ENCODE measurements around the gene PBX2. TPM values are rescaled to one million over a fixed set of nuclear protein-coding genes. Genes with fewer than 3 reads are reported as not detected.

PBX2 gene
- total and polyA plus RNA-seq, 11 donors: 25.3 to 60.4 (median 39.7) TPM

- no peaks in the 10 kb centered on the region for H3K9me3 ChIP-seq
- intact Hi-C loops (cut with DNase I): loop anchor here in 2 of 10 donors (5.0 to 10.0 kb wide), 4 partner anchors 43 to 1006 kb away; partner anchors contain the start of genes HSD17B8 (in 1 of the 2), RING1 (in 1 of the 2), RXRB (in 1 of the 2) and SLC39A7 (in 1 of the 2)
- no peaks in the 10 kb centered on the region for H3K27me3 ChIP-seq
- H3K27ac ChIP-seq: peak overlapping the region in 3 of 12 donors; percentile 3 to 100 (median 98)
- no peak for ATAC-seq
- TF ChIP-seq POLR2A (IDR thresholded peaks at IDR 0.05): no peak
- no peak for TF ChIP-seq CTCF (IDR thresholded peaks at IDR 0.05)
- DNase-seq: no peak
- no peak overlapping the region for H3K4me3 ChIP-seq
- H3K4me1 ChIP-seq: peaks cover 4 to 32% (median 20%) of the 10 kb centered on the region in 12 donors
- WGBS, 4 donors: 71 to 89% (median 82%) methylated on average over 10 to 17 of the region's 17 CpGs
- H3K36me3 ChIP-seq: peaks cover 0 to 45% (median 22%) of the 10 kb centered on the region in 9 donors
Observed at GRCh38 chr6:32198866-32199265, 8.9 kb upstream of the PBX2 start.

GRCh38 chr6:32198345-32198696, 8.3 kb upstream of the PBX2 start:
- DNase-seq (no peak), ATAC-seq (no peak)
- Histone ChIP-seq H3K27ac (peak overlapping the region in 8 of 12 donors; percentile 98 to 100 (median 100)), H3K27me3 (no peaks in the 10 kb centered on the region), H3K36me3 (peaks cover 0 to 42% (median 17%) of the 10 kb centered on the region in 9 donors), H3K4me1 (peaks cover 4 to 37% (median 21%) of the 10 kb centered on the region in 12 donors), H3K9me3 (no peaks in the 10 kb centered on the region), H3K4me3 (no peak overlapping the region)
- intact Hi-C loops (cut with DNase I): loop anchor here in 2 of 10 donors (5.0 to 10.0 kb wide), 4 partner anchors 44 to 1006 kb away; partner anchors contain the start of genes HSD17B8 (in 1 of the 2), RING1 (in 1 of the 2), RXRB (in 1 of the 2) and SLC39A7 (in 1 of the 2)
- TF ChIP-seq POLR2A (IDR thresholded peaks at IDR 0.05) (no peak), CTCF (IDR thresholded peaks at IDR 0.05) (no peak)
- 75 to 79% (median 77%) methylated on average over 3 of the region's 3 CpGs for WGBS, 4 donors

- H3K27ac ChIP-seq: peak overlapping the region; percentile 92 to 100 (median 100)
- ATAC-seq: no peak
- DNase-seq: peak in 3 of 5 donors; percentile 52 to 67 (median 61)
- H3K4me1 ChIP-seq: peaks cover 4 to 51% (median 33%) of the 10 kb centered on the region in 12 donors
- H3K4me3 ChIP-seq: peak overlapping the region; percentile 42 to 93 (median 75)
- H3K36me3 ChIP-seq: peaks cover 0 to 30% (median 5%) of the 10 kb centered on the region in 9 donors
- intact Hi-C loops (cut with DNase I): loop anchor here in 2 of 10 donors (5.0 to 10.0 kb wide), 4 partner anchors 45 to 1008 kb away; partner anchors contain the start of genes HSD17B8 (in 1 of the 2), RING1 (in 1 of the 2), RXRB (in 1 of the 2) and SLC39A7 (in 1 of the 2)
- no peaks in the 10 kb centered on the region for H3K27me3 ChIP-seq
- no peaks in the 10 kb centered on the region for H3K9me3 ChIP-seq
- WGBS, 4 donors: 29 to 40% (median 33%) methylated on average over 28 of the region's 28 CpGs
- TF ChIP-seq POLR2A (IDR thresholded peaks at IDR 0.05) (no peak), CTCF (IDR thresholded peaks at IDR 0.05) (peak in 2 of 12 donors; percentile 6 to 10)
Observed at GRCh38 chr6:32196682-32197616, 6.9 kb upstream of the PBX2 start.

All from heart left ventricle (tissue), 16 donors.